Measurements from ENCODE around the gene OR4C5.
"Not testable (repeated sequence)": the region's sequence is repeated elsewhere in the genome, so short reads cannot be mapped to it uniquely, and the experiment has no call there.

Gene OR4C5

DNA sequence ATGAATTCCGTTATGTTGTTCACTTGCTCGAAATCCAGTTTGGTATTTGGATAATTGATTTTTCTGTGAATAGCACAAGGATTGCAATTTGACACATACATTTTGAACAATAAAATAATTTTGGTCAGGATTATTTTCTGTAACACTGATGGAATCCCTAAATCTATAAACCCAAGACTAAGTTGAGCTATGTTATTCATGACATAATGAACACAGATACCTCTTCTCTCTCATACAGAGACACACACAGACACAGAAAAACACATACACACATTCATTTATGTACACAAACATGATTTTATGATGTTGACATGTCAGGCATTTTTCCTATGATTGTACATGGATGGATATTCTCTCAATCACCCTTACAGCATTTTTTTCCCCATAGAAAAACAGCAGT lies at the start of gene OR4C5:
Gene OR4C5, minus strand, starts transcription at position 101 of the 400 bp plus-strand sequence. Its CDS starts 0 bp downstream, at position 101.
- no peak for DNase-seq

DNA sequence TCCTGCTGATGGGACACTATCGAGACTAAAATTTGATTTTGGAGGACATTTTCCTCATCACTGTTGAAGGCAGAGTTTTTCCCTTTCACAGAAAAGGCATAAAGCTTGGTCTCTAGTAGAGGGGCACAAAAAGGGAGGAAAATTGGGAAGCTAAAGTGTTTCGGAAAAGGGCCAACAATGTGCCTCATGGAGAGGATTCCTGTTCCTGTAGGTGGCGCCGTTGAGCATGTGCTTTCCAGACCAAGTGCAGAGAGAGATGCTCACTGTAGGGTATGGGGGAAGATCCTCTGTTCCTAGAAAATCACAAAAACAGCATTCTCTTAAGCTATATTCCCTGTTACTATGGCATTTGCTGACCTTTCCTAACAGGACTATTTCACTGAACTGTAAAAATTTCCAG lies 18.4 kb upstream of the OR4C5 start:
- no peak for DNase-seq

DNA sequence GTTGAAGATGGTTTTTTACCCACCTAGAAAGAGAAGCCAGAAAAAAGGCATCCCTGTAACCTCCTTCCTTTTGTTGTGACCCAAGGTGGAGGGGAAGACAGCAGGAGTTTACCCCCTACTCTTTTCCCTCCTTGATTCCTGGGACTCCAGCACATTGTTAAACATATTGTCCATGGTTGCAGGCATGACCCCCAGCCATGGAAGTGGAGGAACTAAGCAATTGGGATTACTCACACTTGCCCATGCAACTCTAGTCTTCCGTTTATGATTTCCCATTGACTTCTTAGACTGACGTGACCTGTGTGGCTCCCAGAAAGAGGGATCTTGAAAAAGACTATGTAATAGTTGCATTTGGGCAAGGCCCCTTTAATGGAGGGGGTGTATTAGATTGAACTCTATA lies 17.9 kb upstream of the OR4C5 start:
- not testable (repeated sequence) for DNase-seq

DNA sequence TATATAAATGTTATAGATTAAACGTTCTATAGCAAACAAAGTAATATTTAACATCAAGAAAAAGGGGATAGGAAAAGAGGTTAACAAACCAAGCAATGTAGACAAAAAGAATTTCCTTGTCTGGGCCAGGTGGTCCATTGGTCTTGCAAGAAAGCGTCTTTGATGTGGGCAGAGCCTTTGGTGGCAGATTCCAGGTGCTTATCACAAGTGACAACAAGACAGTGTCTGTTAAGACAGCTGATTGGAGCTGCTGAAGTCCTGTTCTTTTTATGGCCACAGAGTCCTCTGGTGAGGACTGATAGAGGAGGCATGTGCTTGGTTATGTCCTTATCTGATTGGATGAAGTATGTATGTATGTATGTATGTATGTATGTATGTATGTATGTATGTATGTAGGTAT lies 5.0 kb downstream of the OR4C5 start:
- not testable (repeated sequence) for DNase-seq

DNA sequence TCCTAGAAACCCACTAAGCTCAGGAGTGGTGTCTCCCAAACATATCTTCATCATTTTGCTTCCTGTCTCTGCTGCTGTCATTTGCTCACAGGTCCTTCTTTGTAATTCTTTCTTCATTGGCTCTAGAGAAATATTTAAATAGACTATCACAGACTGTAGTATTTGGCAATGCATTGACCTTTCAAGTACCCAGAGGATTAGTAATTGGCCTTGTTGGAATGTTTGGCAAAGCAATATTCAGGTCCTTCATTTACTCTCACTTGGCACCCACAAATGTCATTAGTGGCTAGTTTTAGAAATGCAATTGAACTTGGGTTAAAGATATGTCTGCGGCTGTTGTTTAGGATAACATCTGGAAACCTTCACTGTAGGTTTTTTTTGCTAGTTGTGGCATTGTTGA lies 11.6 kb downstream of the OR4C5 start:
- no peak for DNase-seq

DNA sequence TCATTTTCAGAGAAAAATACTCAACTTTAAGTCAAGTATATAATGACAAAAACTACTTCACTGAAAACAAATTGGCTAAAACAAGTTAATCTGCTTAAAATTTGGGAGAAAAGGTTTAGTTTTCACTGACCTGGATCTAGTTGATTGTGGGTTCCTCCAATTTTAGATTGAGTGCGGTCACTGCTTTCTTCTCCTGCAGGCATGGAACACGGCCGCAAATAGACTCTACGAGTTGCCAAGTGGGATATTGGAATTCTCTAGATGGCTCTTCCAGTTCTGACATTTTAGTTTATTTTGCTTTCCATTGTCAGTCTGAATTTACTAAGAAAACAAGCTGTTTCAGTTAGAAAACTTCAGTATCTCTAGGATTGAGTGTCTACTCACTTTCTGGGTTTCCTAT lies 12.3 kb downstream of the OR4C5 start:
- no peak for DNase-seq

DNA sequence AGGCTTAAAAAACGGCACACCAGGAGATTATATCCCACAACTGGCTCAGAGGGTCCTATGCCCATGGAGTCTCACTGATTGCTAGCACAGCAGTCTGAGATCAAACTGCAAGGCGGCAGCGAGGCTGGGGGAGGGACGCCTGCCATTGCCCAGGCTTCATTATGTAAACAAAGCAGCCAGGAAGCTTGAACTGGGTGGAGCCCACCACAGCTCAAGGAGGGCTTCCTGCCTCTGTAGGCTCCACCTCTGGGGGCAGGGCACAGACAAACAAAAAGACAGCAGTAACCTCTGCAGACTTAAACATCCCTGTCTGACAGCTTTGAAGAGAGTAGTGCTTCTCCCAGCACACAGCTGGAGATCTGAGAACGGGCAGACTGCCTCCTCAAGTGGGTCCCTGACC lies 20.0 kb downstream of the OR4C5 start:
- peak; percentile 21 for DNase-seq

DNA sequence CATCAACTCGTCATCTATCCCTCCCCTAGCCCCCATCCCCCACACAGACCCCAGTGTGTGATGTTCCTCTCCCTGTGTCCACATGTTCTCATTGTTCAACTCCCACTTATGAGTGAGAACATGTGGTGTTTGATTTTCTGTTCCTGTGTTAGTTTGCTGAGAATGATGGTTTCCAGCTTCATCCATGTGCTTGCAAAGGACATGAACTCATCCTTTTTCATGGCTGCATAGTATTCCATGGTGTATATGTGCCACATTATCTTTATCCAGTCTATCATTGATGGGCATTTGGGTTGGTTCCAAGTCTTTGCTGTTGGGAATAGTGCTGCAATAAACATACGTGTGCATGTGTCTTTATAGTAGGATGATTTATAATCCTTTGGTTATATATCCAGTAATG lies 23.8 kb downstream of the OR4C5 start:
- not testable (repeated sequence) for DNase-seq

DNA sequence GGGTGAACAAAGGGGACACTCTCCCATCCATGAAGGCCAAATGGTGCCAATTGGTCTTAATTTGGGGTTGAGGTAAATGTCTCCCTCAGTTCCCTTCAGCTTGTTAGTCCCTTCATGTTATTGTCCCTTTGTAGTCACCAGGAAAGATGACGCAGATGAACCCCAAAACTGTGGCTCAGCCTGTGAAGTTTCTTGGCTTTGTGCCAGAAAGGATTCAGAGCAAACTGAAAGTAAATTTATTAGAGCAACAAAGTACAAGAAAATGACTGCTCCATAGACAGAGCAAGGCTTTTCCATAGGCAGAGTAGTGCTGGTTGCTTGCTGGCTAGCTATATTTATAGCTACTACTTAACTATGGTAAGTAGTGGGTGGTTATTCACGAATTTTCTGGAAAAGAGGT lies 24.8 kb downstream of the OR4C5 start:
- DNase-seq, result peak; percentile 63

DNA sequence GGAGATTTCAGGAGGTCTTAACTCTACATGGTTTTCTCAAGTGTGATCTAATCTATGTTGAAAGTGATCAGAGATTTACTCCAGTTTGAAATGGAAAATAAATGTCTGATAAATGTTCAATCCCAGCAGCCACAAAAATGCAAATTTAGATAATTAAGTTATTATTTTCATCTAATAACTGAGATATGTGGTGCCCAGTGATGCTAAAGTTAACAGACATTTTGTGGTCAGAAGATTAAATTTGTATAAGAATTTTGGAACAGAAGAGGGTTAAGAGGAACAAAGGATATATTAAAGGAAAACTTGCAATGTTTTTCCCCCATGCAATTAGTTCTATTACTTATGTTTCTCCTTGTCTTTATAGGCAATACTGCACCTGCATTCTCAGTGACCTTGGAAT lies 41.6 kb downstream of the OR4C5 start, which contains the start of gene OR4C3:
Gene OR4C3, plus strand, starts transcription at position 301 of the 400 bp plus-strand sequence. CDS start 102 bp downstream, outside the sequence.
- DNase-seq, result not testable (repeated sequence)

DNA sequence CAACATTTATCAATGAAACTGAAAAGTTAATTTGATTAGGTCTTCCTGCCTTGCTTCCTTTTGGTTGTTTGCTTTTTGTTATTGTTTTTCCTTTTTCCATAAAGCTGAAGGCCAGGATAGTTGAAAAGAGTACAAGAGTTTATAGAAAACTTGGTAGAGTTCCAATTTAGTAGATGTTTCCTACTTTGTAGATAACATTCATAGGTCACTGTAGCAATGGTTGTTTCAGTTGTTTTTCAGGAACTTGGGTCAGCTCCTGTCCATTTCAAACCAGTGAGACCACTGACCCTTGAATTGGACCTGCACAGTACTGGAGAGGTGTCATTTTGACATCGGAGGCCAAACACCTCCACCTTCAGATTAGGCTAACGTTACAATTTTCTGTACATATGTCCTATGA lies 46.5 kb downstream of the OR4C5 start:
- not testable (repeated sequence) for DNase-seq
